KBM-7 (cell line): ENCODE data around the gene ZBED5.

Experiments used
- DNase-seq: peaks from one replicate; pipeline ENCODE4 v3.0.0-alpha.2; 2015
- in situ Hi-C: fragments of 300-500 bp; cut with MboI; formaldehyde crosslinking; loops from 2 replicates; pipeline ENCODE4 v1.14.3; 2020; ENCODE audit warnings: low sequenced_read_pairs, low pct_unique_long_range_greater_than_20kb, mixed read lengths

The ZBED5 gene

DNA sequence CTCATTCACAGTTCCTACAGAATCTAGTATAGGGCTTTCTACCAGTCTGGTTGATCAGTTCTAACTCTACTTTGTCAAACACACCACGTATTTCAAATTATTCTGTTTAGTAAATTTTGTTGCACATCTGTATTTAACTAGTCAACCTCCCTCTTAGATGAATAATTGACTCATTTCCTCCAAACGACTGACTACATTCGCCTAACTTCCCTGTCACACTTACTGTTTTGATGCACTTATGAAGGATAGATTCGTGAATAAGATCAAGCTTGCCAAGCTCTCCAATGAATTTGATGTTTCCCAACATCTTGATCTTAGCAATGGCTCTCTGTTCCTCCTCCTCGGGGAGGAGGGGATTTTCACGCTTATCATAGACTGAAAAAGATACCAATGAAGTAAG, 54.2 kb downstream of the ZBED5 start:
- in situ Hi-C loops, result no loop called here
- no peak for DNase-seq
